ENCODE measurements around the gene GOLM1. TPM values are rescaled to one million over a fixed set of nuclear protein-coding genes. Genes with fewer than 3 reads are reported as not detected.
"Not testable (repeated sequence)": the region's sequence is repeated elsewhere in the genome, so short reads cannot be mapped to it uniquely, and the experiment has no call there.

The GOLM1 gene
- polyA plus RNA-seq (2013), result 8.6 TPM

GRCh38 chr9:86098824-86099700 lies at the start of gene GOLM1:
GOLM1 (minus strand) TSS chr9:86099558; CDS start chr9:86079320, 20,238 bp downstream.
- no peaks in the 10 kb centered on the region for H3K36me3 ChIP-seq (ENCODE audit: control insufficient read depth in 4 of 4, insufficient read depth in 4 of 4, low read length in 3 of 4)
- H3K4me3 ChIP-seq (ENCODE audit: control insufficient read depth in 1 of 7, extremely low read depth in 1 of 7, insufficient read depth in 4 of 7, low read depth in 2 of 7, low read length in 6 of 7), result peak within 1 kb of the TSS; percentile 50 to 80 (median 73)
- peaks cover 10 to 20% (median 14%) of the 10 kb centered on the region in 4 experiments for H3K4me1 ChIP-seq (ENCODE audit: control extremely low read depth in 1 of 4, control insufficient read depth in 4 of 4, insufficient read depth in 4 of 4, low read length in 3 of 4)
- peak; percentile 25 to 72 (median 63) for DNase-seq
- H3K9me3 ChIP-seq (ENCODE audit: control extremely low read depth in 1 of 5, control insufficient read depth in 4 of 5, insufficient read depth in 2 of 5, low read depth in 1 of 5, low read length in 4 of 5), result no peaks in the 10 kb centered on the region
- POLR2A ChIA-PET, result no interaction called here
- CTCF ChIA-PET, result interaction anchor here (1.7 to 1.8 kb wide), 2 partner anchors 19 to 111 kb away, joined by 3 to 4 read pairs; no protein-coding TSS in a partner anchor
- no peak within 1 kb of the TSS for H3K27ac ChIP-seq (ENCODE audit: insufficient read depth in 1 of 2, low read depth in 1 of 2, low read length in 2 of 2, poor library complexity in 1 of 2, severe bottlenecking in 2 of 2)
- H3K27me3 ChIP-seq (replicated peaks in 2 of 5; ENCODE audit: control insufficient read depth in 4 of 5, insufficient read depth in 5 of 5, low read length in 4 of 5), result peaks cover 4 to 47% (median 26%) of the 10 kb centered on the region in 5 experiments
- under 1% methylated on average over 106 of the region's 125 CpGs for WGBS (ENCODE audit: insufficient coverage)

GRCh38 chr9:86146671-86147070 lies 47.3 kb upstream of the GOLM1 start:
- H3K4me1 ChIP-seq (ENCODE audit: control extremely low read depth in 1 of 4, control insufficient read depth in 4 of 4, insufficient read depth in 4 of 4, low read length in 3 of 4); H3K9me3 ChIP-seq (ENCODE audit: control extremely low read depth in 1 of 5, control insufficient read depth in 4 of 5, insufficient read depth in 2 of 5, low read depth in 1 of 5, low read length in 4 of 5); H3K27me3 ChIP-seq (replicated peaks in 2 of 5; ENCODE audit: control insufficient read depth in 4 of 5, insufficient read depth in 5 of 5, low read length in 4 of 5); CTCF ChIA-PET; H3K36me3 ChIP-seq (ENCODE audit: control insufficient read depth in 4 of 4, insufficient read depth in 4 of 4, low read length in 3 of 4); H3K4me3 ChIP-seq (ENCODE audit: control insufficient read depth in 1 of 7, extremely low read depth in 1 of 7, insufficient read depth in 4 of 7, low read depth in 2 of 7, low read length in 6 of 7); POLR2A ChIA-PET; DNase-seq; H3K27ac ChIP-seq (ENCODE audit: insufficient read depth in 1 of 2, low read depth in 1 of 2, low read length in 2 of 2, poor library complexity in 1 of 2, severe bottlenecking in 2 of 2): not testable (repeated sequence)
- WGBS (ENCODE audit: insufficient coverage), result 93% methylated on average over 4 of the region's 4 CpGs

- H3K4me1 ChIP-seq (ENCODE audit: control extremely low read depth in 1 of 4, control insufficient read depth in 4 of 4, insufficient read depth in 4 of 4, low read length in 3 of 4); H3K9me3 ChIP-seq (ENCODE audit: control extremely low read depth in 1 of 5, control insufficient read depth in 4 of 5, insufficient read depth in 2 of 5, low read depth in 1 of 5, low read length in 4 of 5); H3K36me3 ChIP-seq (ENCODE audit: control insufficient read depth in 4 of 4, insufficient read depth in 4 of 4, low read length in 3 of 4); CTCF ChIA-PET; DNase-seq; POLR2A ChIA-PET; H3K27ac ChIP-seq (ENCODE audit: insufficient read depth in 1 of 2, low read depth in 1 of 2, low read length in 2 of 2, poor library complexity in 1 of 2, severe bottlenecking in 2 of 2); H3K4me3 ChIP-seq (ENCODE audit: control insufficient read depth in 1 of 7, extremely low read depth in 1 of 7, insufficient read depth in 4 of 7, low read depth in 2 of 7, low read length in 6 of 7); H3K27me3 ChIP-seq (replicated peaks in 2 of 5; ENCODE audit: control insufficient read depth in 4 of 5, insufficient read depth in 5 of 5, low read length in 4 of 5): not testable (repeated sequence)
- 100% methylated on average over 1 of the region's 1 CpG for WGBS (ENCODE audit: insufficient coverage)
These were observed 46.6 kb upstream of the GOLM1 start for GRCh38 chr9:86145960-86146359.

GRCh38 chr9:86142973-86143372 lies 43.6 kb upstream of the GOLM1 start:
- CTCF ChIA-PET, result no interaction called here
- 93% methylated on average over 1 of the region's 2 CpGs for WGBS (ENCODE audit: insufficient coverage)
- no peak overlapping the region for H3K4me3 ChIP-seq (ENCODE audit: control insufficient read depth in 1 of 7, extremely low read depth in 1 of 7, insufficient read depth in 4 of 7, low read depth in 2 of 7, low read length in 6 of 7)
- H3K27me3 ChIP-seq (replicated peaks in 2 of 5; ENCODE audit: control insufficient read depth in 4 of 5, insufficient read depth in 5 of 5, low read length in 4 of 5), result no peaks in the 10 kb centered on the region
- H3K36me3 ChIP-seq (ENCODE audit: control insufficient read depth in 4 of 4, insufficient read depth in 4 of 4, low read length in 3 of 4), result no peaks in the 10 kb centered on the region
- peaks cover 0 to 8% (median 2%) of the 10 kb centered on the region in 5 experiments for H3K9me3 ChIP-seq (ENCODE audit: control extremely low read depth in 1 of 5, control insufficient read depth in 4 of 5, insufficient read depth in 2 of 5, low read depth in 1 of 5, low read length in 4 of 5)
- H3K4me1 ChIP-seq (ENCODE audit: control extremely low read depth in 1 of 4, control insufficient read depth in 4 of 4, insufficient read depth in 4 of 4, low read length in 3 of 4), result no peaks in the 10 kb centered on the region
- no peak for DNase-seq
- H3K27ac ChIP-seq (ENCODE audit: insufficient read depth in 1 of 2, low read depth in 1 of 2, low read length in 2 of 2, poor library complexity in 1 of 2, severe bottlenecking in 2 of 2), result no peak overlapping the region
- POLR2A ChIA-PET, result no interaction called here

- Histone ChIP-seq H3K36me3 (ENCODE audit: control insufficient read depth in 4 of 4, insufficient read depth in 4 of 4, low read length in 3 of 4) (no peaks in the 10 kb centered on the region), H3K27ac (ENCODE audit: insufficient read depth in 1 of 2, low read depth in 1 of 2, low read length in 2 of 2, poor library complexity in 1 of 2, severe bottlenecking in 2 of 2) (no peak overlapping the region), H3K4me3 (ENCODE audit: control insufficient read depth in 1 of 7, extremely low read depth in 1 of 7, insufficient read depth in 4 of 7, low read depth in 2 of 7, low read length in 6 of 7) (no peak overlapping the region), H3K4me1 (ENCODE audit: control extremely low read depth in 1 of 4, control insufficient read depth in 4 of 4, insufficient read depth in 4 of 4, low read length in 3 of 4) (no peaks in the 10 kb centered on the region), H3K9me3 (ENCODE audit: control extremely low read depth in 1 of 5, control insufficient read depth in 4 of 5, insufficient read depth in 2 of 5, low read depth in 1 of 5, low read length in 4 of 5) (peaks cover 0 to 6% (median 2%) of the 10 kb centered on the region in 5 experiments), H3K27me3 (replicated peaks in 2 of 5; ENCODE audit: control insufficient read depth in 4 of 5, insufficient read depth in 5 of 5, low read length in 4 of 5) (no peaks in the 10 kb centered on the region)
- WGBS (ENCODE audit: insufficient coverage), result 38% methylated on average over 1 of the region's 3 CpGs
- DNase-seq, result no peak
- ChIA-PET CTCF (no interaction called here), POLR2A (no interaction called here)
These were observed 42.5 kb upstream of the GOLM1 start for GRCh38 chr9:86141843-86142242.

GRCh38 chr9:86135371-86135770 lies 36.0 kb upstream of the GOLM1 start:
- no peaks in the 10 kb centered on the region for H3K4me1 ChIP-seq (ENCODE audit: control extremely low read depth in 1 of 4, control insufficient read depth in 4 of 4, insufficient read depth in 4 of 4, low read length in 3 of 4)
- H3K9me3 ChIP-seq (ENCODE audit: control extremely low read depth in 1 of 5, control insufficient read depth in 4 of 5, insufficient read depth in 2 of 5, low read depth in 1 of 5, low read length in 4 of 5), result peaks cover 0 to 3% (median 0%) of the 10 kb centered on the region in 5 experiments
- no peak overlapping the region for H3K27ac ChIP-seq (ENCODE audit: insufficient read depth in 1 of 2, low read depth in 1 of 2, low read length in 2 of 2, poor library complexity in 1 of 2, severe bottlenecking in 2 of 2)
- WGBS (ENCODE audit: insufficient coverage), result 86% methylated on average over 5 of the region's 5 CpGs
- no peaks in the 10 kb centered on the region for H3K36me3 ChIP-seq (ENCODE audit: control insufficient read depth in 4 of 4, insufficient read depth in 4 of 4, low read length in 3 of 4)
- no peak overlapping the region for H3K4me3 ChIP-seq (ENCODE audit: control insufficient read depth in 1 of 7, extremely low read depth in 1 of 7, insufficient read depth in 4 of 7, low read depth in 2 of 7, low read length in 6 of 7)
- no peaks in the 10 kb centered on the region for H3K27me3 ChIP-seq (replicated peaks in 2 of 5; ENCODE audit: control insufficient read depth in 4 of 5, insufficient read depth in 5 of 5, low read length in 4 of 5)
- POLR2A ChIA-PET, result no interaction called here
- CTCF ChIA-PET, result no interaction called here
- peak in 1 of 3 donors; percentile 2 for DNase-seq

GRCh38 chr9:86134361-86134760 lies 35.0 kb upstream of the GOLM1 start:
- POLR2A ChIA-PET, result no interaction called here

More at GRCh38 chr9:86134361-86134760, 35.0 kb upstream of the GOLM1 start:
- Histone ChIP-seq H3K27me3 (replicated peaks in 2 of 5; ENCODE audit: control insufficient read depth in 4 of 5, insufficient read depth in 5 of 5, low read length in 4 of 5) (no peaks in the 10 kb centered on the region), H3K9me3 (ENCODE audit: control extremely low read depth in 1 of 5, control insufficient read depth in 4 of 5, insufficient read depth in 2 of 5, low read depth in 1 of 5, low read length in 4 of 5) (peaks cover 0 to 3% (median 0%) of the 10 kb centered on the region in 5 experiments), H3K4me3 (ENCODE audit: control insufficient read depth in 1 of 7, extremely low read depth in 1 of 7, insufficient read depth in 4 of 7, low read depth in 2 of 7, low read length in 6 of 7) (no peak overlapping the region), H3K4me1 (ENCODE audit: control extremely low read depth in 1 of 4, control insufficient read depth in 4 of 4, insufficient read depth in 4 of 4, low read length in 3 of 4) (no peaks in the 10 kb centered on the region), H3K27ac (ENCODE audit: insufficient read depth in 1 of 2, low read depth in 1 of 2, low read length in 2 of 2, poor library complexity in 1 of 2, severe bottlenecking in 2 of 2) (no peak overlapping the region), H3K36me3 (ENCODE audit: control insufficient read depth in 4 of 4, insufficient read depth in 4 of 4, low read length in 3 of 4) (no peaks in the 10 kb centered on the region)
- no peak for DNase-seq
- CTCF ChIA-PET, result no interaction called here
- no CpG with 5 or more reads among the region's 4 CpGs for WGBS (ENCODE audit: insufficient coverage)

Measured in common myeloid progenitor, CD34-positive (primary cell).